Gastroesophageal sphincter (tissue), 4 donors: ENCODE data around the gene GALNS. TPM values are rescaled to one million over a fixed set of nuclear protein-coding genes. Genes with fewer than 3 reads are reported as not detected.

Experiments used
- ATAC-seq: fragments of 150-250 bp; one replicate; pipeline ENCODE4 v1.9.1; 2016; ENCODE audit warnings: mild to moderate bottlenecking, moderate library complexity
- H3K27ac ChIP-seq, 4 donors: fragments of 200-600 bp; sonication (generic) in 3 of 4; 1 replicate in 3 of 4; 2 replicates in 1 of 4; pipeline ENCODE4 v1.5.1; 2016 to 2019
- H3K27me3 ChIP-seq: fragments of 200-600 bp; sonication (generic); one replicate; pipeline ENCODE4 v1.5.1; 2019
- H3K36me3 ChIP-seq, 2 donors: fragments of 200-600 bp; sonication (generic); one replicate each; pipeline ENCODE4 v1.5.1; 2019; ENCODE audit warnings: control low read depth in 1 of 2
- H3K4me1 ChIP-seq, 3 donors: fragments of 200-600 bp; sonication (generic); 1 replicate in 2 of 3; 2 replicates in 1 of 3; pipeline ENCODE4 v1.5.1; 2016 to 2019; ENCODE audit warnings: control low read depth in 2 of 3
- H3K4me3 ChIP-seq, 2 donors: fragments of 200-600 bp; sonication (generic); one replicate each; pipeline ENCODE4 v1.5.1; 2019; ENCODE audit warnings: mild to moderate bottlenecking in 1 of 2, moderate library complexity in 1 of 2
- H3K9me3 ChIP-seq, 3 donors: fragments of 200-600 bp; sonication (generic); one replicate each; pipeline ENCODE4 v1.5.1; 2017 to 2019; ENCODE audit warnings: control low read depth in 2 of 3
- CTCF ChIP-seq, 4 experiments: fragments of 200-600 bp in 2 of 4; fragments of 450-650 bp in 2 of 4; sonication (generic) in 1 of 4; IDR thresholded peaks; one replicate each; pipeline ENCODE4 v1.5.1; 2017 to 2019; ENCODE audit warnings: antibody characterized with exemption in 4 of 4, mild to moderate bottlenecking in 2 of 4, moderate library complexity in 2 of 4
- EP300 ChIP-seq: sonication (generic); formaldehyde crosslinking; IDR thresholded peaks from one replicate; pipeline ENCODE4 v1.6.1; 2017; ENCODE audit warnings: antibody characterized with exemption, mild to moderate bottlenecking
- POLR2A ChIP-seq, 2 donors: fragments of 450-650 bp; IDR thresholded peaks; one replicate each; pipeline ENCODE4 v1.6.1; 2017; ENCODE audit warnings: antibody characterized with exemption in 2 of 2, mild to moderate bottlenecking in 2 of 2, moderate library complexity in 1 of 2
- POLR2AphosphoS5 ChIP-seq: sonication (generic); formaldehyde crosslinking; IDR thresholded peaks from one replicate; pipeline ENCODE4 v1.6.1; 2017; ENCODE audit warnings: antibody characterized with exemption
- WGBS, 2 donors: methylation state at CpG; one replicate each; pipeline ENCODE4 v1.1.5; 2018; ENCODE audit warnings: low coverage in 1 of 2; 5-methylcytosine and 5-hydroxymethylcytosine counted together
- total RNA-seq, 4 donors: library from RNA; depleted of rRNA; stranded (reverse); fragments of >200 nt; gene quantifications; one replicate each; pipeline ENCODE4 v1.1.0, GENCODE V29; 2016

Gene GALNS
- total RNA-seq, 4 donors from 2014 or later, result 4.2 to 29.4 (median 15.6) TPM

GRCh38 chr16:88839745-88840599 is 16.8 kb downstream of the GALNS start:
- ATAC-seq, result no peak
- no peaks in the 10 kb centered on the region for H3K27me3 ChIP-seq
- no peaks in the 10 kb centered on the region for H3K9me3 ChIP-seq
- no peak overlapping the region for H3K4me3 ChIP-seq
- H3K36me3 ChIP-seq, result peaks cover 0 to 72% of the 10 kb centered on the region in 2 donors
- H3K4me1 ChIP-seq, result no peaks in the 10 kb centered on the region
- H3K27ac ChIP-seq, result no peak overlapping the region
- TF ChIP-seq EP300 (no peak), POLR2AphosphoS5 (no peak), POLR2A (IDR thresholded peaks at IDR 0.05) (no peak), CTCF (IDR thresholded peaks at IDR 0.05) (no peak)
- 80 to 100% methylated on average over 1 of the region's 24 CpGs for WGBS, 2 donors

DNA sequence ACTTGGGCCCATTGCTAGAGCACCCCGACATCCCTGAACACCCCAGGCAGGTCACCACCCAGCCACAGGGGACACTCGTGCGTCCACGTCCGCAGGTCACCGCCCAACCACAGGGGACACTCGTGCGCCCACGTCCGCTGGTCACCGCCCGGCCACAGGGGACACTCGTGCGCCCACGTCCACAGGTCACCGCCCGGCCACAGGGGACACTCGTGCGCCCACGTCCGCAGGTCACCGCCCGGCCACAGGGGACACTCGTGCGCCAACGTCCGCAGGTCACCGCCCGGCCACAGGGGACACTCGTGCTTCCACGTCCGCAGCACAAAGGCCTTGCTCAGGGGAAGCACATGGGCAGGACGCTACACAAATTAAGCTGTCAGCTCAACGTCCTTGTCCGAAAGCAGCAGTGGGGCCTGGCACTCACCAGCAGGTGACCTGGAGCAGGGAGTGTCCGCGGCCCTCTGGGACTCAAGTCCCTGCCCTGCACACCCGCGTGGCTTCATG is 17.7 kb downstream of the GALNS start:
- Histone ChIP-seq H3K9me3 (no peaks in the 10 kb centered on the region), H3K36me3 (peaks cover 0 to 78% of the 10 kb centered on the region in 2 donors), H3K4me3 (no peak overlapping the region), H3K4me1 (no peaks in the 10 kb centered on the region), H3K27ac (no peak overlapping the region), H3K27me3 (no peaks in the 10 kb centered on the region)
- TF ChIP-seq EP300 (no peak), POLR2A (IDR thresholded peaks at IDR 0.05) (no peak), POLR2AphosphoS5 (no peak), CTCF (IDR thresholded peaks at IDR 0.05) (no peak)
- no peak for ATAC-seq
- 90% methylated on average over 9 of the region's 39 CpGs; no CpG with 5 or more reads in 1 of the 2 donors for WGBS, 2 donors

DNA sequence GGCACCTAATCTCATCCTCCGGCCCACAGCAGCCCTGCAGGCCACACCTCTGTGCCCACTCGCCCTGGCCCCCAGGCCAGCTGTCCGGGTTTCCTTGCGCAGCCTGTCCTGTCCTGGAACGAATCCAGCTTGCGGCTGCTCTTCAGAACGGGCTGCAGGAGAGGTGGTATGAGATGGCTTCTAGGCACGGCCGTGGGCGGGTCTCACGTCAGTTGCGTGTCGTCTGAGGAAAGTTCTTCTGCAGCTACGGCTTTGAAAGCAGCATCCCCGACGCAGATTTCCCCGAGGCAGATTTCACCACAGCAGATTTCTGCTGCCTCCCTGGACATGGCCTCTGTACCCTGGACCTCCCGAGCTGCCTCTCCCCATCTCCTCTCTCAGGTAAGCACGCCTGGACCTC is 18.2 kb downstream of the GALNS start:
- no peak overlapping the region for H3K4me3 ChIP-seq
- no peak for TF ChIP-seq CTCF (IDR thresholded peaks at IDR 0.05)
- TF ChIP-seq EP300, result no peak
- no peak for TF ChIP-seq POLR2AphosphoS5
- TF ChIP-seq POLR2A (IDR thresholded peaks at IDR 0.05), result no peak
- peaks cover 0 to 78% of the 10 kb centered on the region in 2 donors for H3K36me3 ChIP-seq
- no peaks in the 10 kb centered on the region for H3K4me1 ChIP-seq
- H3K27ac ChIP-seq, result no peak overlapping the region
- H3K9me3 ChIP-seq, result no peaks in the 10 kb centered on the region
- H3K27me3 ChIP-seq, result no peaks in the 10 kb centered on the region
- 80 to 98% methylated on average over 4 to 8 of the region's 19 CpGs for WGBS, 2 donors
- ATAC-seq, result no peak

GRCh38 chr16:88837806-88838205 is 18.9 kb downstream of the GALNS start:
- 80% methylated on average over 2 of the region's 20 CpGs; no CpG with 5 or more reads in 1 of the 2 donors for WGBS, 2 donors
- no peak for ATAC-seq
- no peak for TF ChIP-seq CTCF (IDR thresholded peaks at IDR 0.05)
- no peak for TF ChIP-seq EP300
- no peak for TF ChIP-seq POLR2A (IDR thresholded peaks at IDR 0.05)
- TF ChIP-seq POLR2AphosphoS5, result no peak
- H3K9me3 ChIP-seq, result no peaks in the 10 kb centered on the region
- H3K4me1 ChIP-seq, result no peaks in the 10 kb centered on the region
- peaks cover 0 to 71% of the 10 kb centered on the region in 2 donors for H3K36me3 ChIP-seq
- H3K27ac ChIP-seq, result no peak overlapping the region
- no peaks in the 10 kb centered on the region for H3K27me3 ChIP-seq
- H3K4me3 ChIP-seq, result no peak overlapping the region

DNA sequence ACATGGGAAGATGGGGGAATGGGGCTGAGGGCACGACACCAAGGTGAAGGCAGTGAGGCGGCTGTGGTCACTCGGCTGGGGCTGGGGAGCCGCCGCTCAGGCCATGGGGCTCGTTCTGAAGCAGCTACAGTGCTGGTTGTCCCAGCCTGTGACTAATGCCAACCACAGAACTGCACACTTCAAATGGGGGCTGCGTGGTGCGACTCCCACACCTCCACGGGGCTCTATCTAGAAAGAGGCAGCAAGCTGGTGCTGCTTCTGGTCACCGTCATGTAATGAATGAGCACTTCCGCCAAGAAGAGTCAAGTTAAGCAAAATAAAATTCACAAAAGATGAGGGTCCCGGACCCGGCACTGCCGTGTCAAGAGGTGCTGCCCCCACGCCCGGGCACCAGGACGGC is 20.0 kb downstream of the GALNS start:
- Histone ChIP-seq H3K4me1 (no peaks in the 10 kb centered on the region), H3K27ac (no peak overlapping the region), H3K36me3 (peaks cover 0 to 62% of the 10 kb centered on the region in 2 donors), H3K27me3 (no peaks in the 10 kb centered on the region), H3K9me3 (no peaks in the 10 kb centered on the region), H3K4me3 (no peak overlapping the region)
- TF ChIP-seq EP300 (no peak), POLR2AphosphoS5 (no peak), POLR2A (IDR thresholded peaks at IDR 0.05) (no peak)
- no peak for ATAC-seq
- WGBS, 2 donors, result 84% methylated on average over 5 of the region's 17 CpGs; no CpG with 5 or more reads in 1 of the 2 donors
